HepG2 (cell line): ENCODE data around the gene SLC28A1. TPM values are rescaled to one million over a fixed set of nuclear protein-coding genes. Genes with fewer than 3 reads are reported as not detected.

ENCODE experiments used
- ATRX ChIP-seq: sonication (generic); formaldehyde crosslinking; IDR thresholded peaks from 2 replicates; pipeline ENCODE4 v1.4.0; 2020; ENCODE audit warnings: missing genetic modification reagents, borderline replicate concordance
- ELF3 ChIP-seq: IDR thresholded peaks from 2 replicates; pipeline ENCODE4 v1.6.1; 2016; ENCODE audit warnings: missing genetic modification reagents, missing compliant biosample characterization
- ERF ChIP-seq: IDR thresholded peaks from 2 replicates; pipeline ENCODE4 v1.6.1; 2018; ENCODE audit warnings: missing biosample characterization, missing genetic modification reagents
- FUBP1 ChIP-seq: sonication (generic); formaldehyde crosslinking; IDR thresholded peaks from 2 replicates; pipeline ENCODE4 v1.5.1; 2020; ENCODE audit warnings: missing genetic modification reagents, mild to moderate bottlenecking, borderline replicate concordance
- GATAD2A ChIP-seq: IDR thresholded peaks from 2 replicates; pipeline ENCODE4 v1.6.1; 2016
- ZNF253 ChIP-seq: sonication (generic); formaldehyde crosslinking; IDR thresholded peaks from 2 replicates; pipeline ENCODE4 v1.8.0; 2022; ENCODE audit warnings: mild to moderate bottlenecking, missing genetic modification reagents, borderline replicate concordance
- ZNF597 ChIP-seq: sonication (generic); formaldehyde crosslinking; IDR thresholded peaks from 2 replicates; pipeline ENCODE4 v1.5.0; 2020; ENCODE audit warnings: missing genetic modification reagents
- ZNF678 ChIP-seq: sonication (generic); formaldehyde crosslinking; IDR thresholded peaks from 2 replicates; pipeline ENCODE4 v1.4.0; 2020; ENCODE audit warnings: mild to moderate bottlenecking, missing genetic modification reagents
- polyA plus RNA-seq, 8 experiments: library from polyadenylated mRNA; depleted of rRNA in 3 of 8; stranded (reverse) in 7 of 8; unstranded in 1 of 8; fragments of >200 nt; fragmentation: Illumina TruSeq in 4 of 8; extraction: Trizol in 4 of 8; gene quantifications; 2 replicates each; pipeline versions ENCODE4 v1.2.1 to v1.2.3, GENCODE V29; 2011 to 2016; ENCODE audit warnings: low read depth in 4 of 8, missing spikeins in 1 of 8, mixed read lengths in 1 of 8; ENCODE audit not compliant: insufficient read depth in 1 of 8
- total RNA-seq, 5 experiments: library from RNA; depleted of rRNA; stranded (reverse); fragments of >200 nt; fragmentation: Illumina TruSeq; extraction: Trizol; gene quantifications; 2 replicates each; pipeline ENCODE4 v1.2.3, GENCODE V29; 2016; ENCODE audit warnings: low read depth in 1 of 5
- TF ChIP-seq, protein P1 (sequence below): sonication (generic); formaldehyde crosslinking; IDR thresholded peaks from 2 replicates; pipeline ENCODE4 v1.5.0; 2020; ENCODE audit warnings: missing genetic modification reagents, mild to moderate bottlenecking, borderline replicate concordance

The SLC28A1 gene
- total and polyA plus RNA-seq, 2 of the 13 experiments (the other 11 are each of a cell fraction or from before 2014, with no cell fraction given), result 0.31 to 5.8 TPM

GRCh38 chr15:84955089-84955848 is 70.8 kb downstream of the SLC28A1 start (continued):
- TF ChIP-seq ZNF253 (no peak), ZNF678 (CRISPR knock-in tag) (no peak), ATRX (CRISPR knock-in tag) (no peak), FUBP1 (CRISPR knock-in tag) (no peak), ERF (CRISPR knock-in tag) (0 out of 2 replicates have a peak, but pooled peaks have one; percentile 24), ZNF597 (CRISPR knock-in tag) (no peak), ELF3 (peak; percentile 54), GATAD2A (CRISPR knock-in tag) (peak; percentile 63)
- TF ChIP-seq, protein P1, sequence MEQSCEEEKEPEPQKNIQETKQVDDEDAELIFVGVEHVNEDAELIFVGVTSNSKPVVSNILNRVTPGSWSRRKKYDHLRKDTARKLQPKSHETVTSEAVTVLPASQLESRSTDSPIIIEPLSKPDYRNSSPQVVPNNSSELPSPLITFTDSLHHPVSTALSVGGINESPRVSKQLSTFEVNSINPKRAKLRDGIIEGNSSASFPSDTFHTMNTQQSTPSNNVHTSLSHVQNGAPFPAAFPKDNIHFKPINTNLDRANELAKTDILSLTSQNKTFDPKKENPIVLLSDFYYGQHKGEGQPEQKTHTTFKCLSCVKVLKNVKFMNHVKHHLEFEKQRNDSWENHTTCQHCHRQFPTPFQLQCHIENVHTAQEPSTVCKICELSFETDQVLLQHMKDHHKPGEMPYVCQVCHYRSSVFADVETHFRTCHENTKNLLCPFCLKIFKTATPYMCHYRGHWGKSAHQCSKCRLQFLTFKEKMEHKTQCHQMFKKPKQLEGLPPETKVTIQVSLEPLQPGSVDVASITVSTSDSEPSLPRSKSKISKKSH, result peak; percentile 43; the same call in 1 of the 2 replicates
